ENCODE data around the gene SCYGR8.

Gene SCYGR8

DNA sequence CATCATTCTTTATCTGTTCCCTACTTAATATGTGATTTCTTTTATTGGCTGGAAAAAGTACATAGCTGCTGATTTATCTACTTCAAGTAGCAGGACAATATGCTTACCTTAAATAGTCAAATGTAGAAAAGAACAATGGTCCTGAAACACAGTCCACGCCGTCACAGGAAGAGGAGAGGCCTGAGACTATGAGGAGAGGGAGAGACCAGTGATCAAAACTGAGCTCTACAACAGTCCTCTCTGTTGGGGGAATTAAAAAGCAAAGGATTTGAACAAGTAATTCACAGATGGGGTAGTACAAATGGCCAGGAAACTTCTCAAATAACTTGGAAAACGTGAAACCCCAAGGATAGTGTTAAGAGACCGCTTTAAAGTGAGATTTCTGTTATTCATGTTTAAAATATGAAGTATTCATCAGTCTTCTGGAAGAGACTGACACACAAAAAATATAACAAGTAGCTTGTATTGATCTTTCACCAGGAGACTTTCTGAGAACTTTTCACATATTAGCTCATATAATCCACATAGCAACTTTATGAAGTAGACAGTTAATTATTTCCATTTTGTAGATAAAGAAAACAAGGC is 20.2 kb downstream of the SCYGR8 start:
- no peak for DNase-seq

DNA sequence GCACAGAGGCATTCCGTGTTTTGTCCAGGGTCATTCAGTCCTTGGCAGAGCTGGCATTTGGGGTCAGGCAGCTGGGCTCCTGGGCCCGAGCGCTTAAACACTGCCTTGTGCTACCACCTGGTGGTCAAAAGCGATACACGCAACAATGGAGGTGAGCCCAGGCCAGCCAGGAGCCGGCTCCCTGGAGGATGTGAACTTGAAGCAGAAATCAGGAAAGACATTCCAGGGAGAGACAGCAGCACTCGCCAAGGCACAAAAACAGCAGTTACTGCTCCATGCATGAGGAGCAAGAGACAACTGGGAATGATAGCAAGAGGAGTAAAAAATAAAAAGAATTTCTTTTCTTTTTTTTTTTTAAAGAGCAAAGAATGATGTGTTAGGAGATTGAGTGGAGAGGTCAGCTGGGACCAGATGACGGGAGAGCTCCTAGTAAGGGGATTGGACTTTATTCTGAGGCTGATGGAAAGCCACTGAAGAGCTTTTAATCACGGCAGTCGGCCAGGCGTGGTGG is 20.7 kb downstream of the SCYGR8 start:
- DNase-seq, result peak; percentile 13 to 46 (median 30)

DNA sequence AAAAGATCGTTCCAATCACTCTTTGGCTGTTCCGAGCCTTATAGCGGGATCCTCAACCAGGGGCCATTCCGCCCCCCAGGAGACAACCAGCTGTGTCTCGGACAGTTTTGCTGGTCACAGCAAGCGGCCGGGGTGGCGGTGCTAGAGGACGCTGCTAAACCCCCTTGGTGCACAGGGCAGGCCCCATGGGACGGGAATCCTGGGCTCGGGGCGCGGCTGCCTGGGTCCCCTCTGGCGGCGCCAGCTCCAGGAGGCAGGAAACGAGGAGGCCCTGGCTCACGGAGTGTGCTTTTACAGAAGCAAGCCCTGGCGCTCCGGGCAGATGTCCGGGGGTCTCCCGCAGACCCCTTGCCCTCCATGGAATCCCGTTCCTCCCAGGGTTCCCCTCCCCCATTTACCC is 22.1 kb downstream of the SCYGR8 start:
- DNase-seq, result no peak

DNA sequence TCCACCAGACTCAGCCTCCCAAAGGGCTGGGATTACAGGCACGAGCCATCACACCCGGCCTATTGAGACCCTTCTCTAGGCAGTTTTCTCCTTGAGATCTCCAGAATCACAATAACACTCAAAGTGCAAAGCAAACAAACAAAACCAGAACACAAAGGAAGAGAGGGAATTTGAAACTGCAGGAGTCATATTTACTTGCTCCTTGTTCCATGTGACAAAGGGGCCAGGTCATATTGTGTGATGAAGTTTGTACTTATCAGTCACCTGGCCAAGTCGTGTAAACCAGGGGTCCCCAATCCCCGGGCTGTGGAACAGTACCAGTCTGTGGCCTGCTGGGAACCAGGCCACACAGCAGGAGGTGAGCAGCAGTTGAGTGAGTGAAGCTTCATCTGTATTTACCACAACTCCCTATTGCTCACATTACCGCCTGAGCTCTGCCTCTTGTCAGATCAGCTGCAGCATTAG is 26.5 kb downstream of the SCYGR8 start:
- no peak for DNase-seq

DNA sequence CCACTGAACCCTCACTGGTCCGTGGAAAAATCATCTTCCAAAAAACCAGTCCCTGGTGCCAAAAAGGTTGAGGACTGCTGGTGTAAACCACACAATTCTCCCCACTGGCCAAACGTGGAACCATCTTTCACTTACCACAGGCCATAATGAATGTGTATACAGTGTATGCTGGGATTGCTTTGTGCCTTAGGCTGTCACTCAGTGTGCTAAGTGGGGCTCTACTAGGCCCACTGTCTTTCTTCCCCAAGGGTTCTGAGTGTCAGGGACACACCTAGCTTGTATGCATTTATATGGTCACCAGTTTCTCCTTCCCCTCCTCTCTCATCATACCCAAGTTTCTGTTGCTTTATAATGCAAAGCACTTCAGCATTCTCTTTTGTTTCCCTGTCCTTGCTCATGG is 27.2 kb downstream of the SCYGR8 start:
- DNase-seq, result no peak

DNA sequence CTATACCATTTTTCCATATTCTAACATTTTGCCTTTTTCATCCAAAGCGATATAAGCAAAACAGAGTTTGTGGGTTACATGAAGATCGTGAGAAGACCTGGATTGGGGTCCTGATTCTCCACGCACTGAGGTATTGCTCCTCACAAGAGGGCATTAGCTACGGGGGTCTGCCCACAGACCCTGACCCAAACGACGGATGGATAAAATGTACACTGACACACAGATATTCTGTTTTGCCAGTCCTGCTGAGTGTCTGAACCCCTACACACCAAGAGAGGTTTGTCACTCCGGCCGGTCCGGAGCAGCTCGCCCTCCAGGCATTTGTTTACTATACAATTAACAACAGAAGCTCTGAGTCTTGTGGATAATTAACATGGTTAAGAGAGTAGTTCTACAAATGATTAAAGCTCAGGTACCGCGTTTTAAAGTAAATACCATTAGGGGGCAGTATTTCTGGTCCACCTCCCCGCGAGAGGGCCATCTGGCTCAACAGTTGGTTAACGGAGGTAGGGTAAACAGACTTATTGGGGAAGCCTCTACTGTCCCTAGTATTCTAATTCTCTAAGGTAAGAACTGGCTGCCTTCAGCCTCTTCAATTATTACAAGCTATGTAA is 28.4 kb downstream of the SCYGR8 start:
- DNase-seq, result no peak

DNA sequence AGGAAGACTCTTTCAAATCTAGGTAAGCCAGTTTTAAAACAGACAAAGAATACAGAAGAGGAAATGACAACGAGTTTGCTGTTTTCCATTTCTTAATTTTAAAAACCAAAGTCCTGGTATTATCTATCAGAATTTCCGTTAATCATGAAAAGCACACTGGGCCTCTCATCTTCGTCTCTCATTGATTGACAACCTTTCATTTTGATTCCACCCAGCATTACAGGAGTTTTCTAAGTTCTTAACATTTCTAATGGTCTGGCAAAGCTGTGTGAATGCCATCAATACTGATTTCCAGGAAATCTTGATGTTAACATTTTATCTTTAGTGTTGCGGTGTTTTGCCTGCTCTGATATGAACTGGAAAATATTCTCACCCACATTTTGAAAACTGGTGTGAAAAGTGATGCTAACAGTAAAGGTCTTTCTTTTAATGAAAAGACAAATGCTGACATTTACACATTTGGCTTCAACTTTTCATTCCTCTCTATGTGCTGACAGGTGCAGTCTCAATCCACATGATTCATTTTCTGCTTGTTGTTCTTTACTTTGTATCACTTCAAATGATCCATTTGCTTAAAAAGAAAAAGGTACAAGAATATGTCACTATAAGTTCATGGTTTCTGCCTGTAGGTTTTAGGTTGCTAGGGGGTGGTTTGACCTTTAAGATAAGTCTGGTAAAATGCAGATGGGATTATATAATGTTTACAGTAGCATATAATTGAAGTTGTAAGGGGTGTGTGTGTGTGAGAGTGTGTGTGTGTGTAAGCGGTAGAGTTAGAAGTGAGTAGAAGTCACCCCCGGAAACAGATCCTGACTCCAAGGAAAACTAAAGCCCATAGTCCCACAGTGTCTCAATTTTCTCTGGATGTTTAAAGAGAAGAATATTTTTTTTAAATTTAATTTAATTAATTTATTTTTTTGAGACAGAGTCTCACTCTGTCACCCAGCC is 29.5 kb downstream of the SCYGR8 start:
- DNase-seq, result no peak

DNA sequence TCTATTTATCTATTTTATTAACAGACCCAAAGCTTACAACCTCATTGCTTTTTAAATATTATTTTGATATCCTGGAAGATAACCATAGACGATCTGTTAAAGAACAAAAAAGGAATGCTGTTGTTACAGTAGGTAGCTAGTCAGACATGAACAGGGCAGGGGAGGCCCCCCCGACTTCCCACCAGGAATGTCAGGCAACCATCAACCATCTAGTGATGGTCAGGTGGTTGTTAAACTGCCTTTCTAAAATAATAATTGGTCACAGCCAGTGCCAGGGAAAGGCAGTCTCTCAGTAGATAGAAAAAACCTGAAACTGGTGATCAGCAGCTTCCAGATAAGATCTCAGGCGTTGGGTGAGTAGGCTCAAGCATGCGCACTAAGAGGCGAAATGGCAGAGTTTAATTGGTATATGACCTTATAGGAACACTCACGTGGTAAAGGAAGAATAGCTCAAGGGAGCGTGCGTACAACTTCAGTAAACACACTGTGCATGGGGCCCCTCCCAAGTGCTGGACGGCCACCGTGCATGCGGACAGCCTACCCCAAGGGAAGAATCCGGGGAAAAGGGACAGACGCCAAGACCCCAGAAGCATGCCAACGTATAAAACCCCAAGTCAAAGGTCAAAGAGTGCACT is 35.4 kb downstream of the SCYGR8 start:
- no peak for DNase-seq

DNA sequence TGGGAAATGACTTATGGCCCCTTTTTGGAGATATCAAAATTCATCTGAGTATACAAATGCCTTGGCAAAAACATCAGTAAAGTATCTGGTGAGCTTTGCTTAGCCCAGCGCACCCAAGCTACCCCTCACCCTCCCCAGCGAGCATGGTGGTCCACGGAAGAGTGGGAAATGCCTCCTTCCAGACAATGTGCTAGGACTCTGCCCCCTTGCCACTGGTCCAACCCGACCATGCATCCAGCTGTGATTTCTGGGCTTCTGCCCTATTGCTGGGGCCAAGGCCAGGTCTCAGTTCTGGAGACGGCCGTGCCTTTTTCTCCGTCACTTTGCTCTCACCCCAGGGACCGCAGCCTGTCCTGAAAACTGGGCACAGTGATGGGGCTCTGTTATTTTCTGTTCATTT is 36.1 kb downstream of the SCYGR8 start:
- no peak for DNase-seq

DNA sequence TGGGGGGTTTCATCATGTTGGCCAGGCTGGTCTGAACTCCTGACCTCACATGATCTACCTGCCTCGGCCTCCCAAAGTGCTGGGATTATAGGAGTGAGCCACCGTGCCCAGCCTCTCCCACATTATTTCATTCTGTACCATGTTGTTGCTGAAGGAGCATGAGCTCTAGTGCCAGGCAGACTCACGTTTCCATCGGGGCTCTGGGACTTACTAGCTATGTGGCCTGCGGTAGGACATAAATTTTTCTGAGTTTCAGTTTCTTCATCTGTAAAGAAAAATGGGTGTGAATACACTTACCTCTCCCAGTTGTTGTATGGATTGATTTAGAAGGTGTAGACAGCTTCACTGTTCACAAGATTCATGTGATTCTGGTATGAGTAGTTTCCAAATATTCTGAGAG is 37.1 kb downstream of the SCYGR8 start:
- DNase-seq, result no peak

DNA sequence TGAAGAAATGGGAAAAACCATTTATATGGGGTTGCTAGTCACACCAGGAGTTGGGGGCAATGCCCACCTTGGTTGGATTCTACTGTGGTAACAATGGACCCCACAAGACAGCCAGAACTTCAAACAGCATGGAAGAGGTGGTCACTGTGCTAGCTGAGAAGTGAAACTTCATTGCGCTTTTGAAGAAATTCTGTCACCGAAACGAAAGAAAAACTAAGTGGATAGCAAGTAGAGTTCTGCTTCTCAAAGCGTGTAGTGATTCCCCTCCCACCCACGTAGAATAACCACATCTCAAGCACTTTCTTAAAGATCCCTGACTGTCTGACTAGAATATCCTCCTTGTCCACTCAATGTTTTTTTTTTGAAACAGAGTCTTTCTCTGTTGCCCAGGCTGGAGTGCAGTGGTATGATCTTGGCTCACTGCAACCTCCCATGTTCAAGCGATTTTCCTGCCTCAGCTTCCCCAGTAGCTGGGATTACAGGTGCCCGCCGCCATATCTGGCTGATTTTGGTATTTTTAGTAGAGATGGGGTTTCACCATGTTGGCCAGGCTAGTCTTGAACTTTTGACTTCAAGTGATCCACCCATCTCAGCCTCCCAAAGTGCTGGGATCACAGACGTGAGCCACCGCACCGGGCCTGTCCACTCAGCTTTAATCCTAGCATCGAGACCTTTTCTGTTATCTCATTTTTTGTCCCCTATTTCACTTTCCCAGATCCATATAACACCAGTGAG is 37.9 kb downstream of the SCYGR8 start:
- DNase-seq, result no peak

DNA sequence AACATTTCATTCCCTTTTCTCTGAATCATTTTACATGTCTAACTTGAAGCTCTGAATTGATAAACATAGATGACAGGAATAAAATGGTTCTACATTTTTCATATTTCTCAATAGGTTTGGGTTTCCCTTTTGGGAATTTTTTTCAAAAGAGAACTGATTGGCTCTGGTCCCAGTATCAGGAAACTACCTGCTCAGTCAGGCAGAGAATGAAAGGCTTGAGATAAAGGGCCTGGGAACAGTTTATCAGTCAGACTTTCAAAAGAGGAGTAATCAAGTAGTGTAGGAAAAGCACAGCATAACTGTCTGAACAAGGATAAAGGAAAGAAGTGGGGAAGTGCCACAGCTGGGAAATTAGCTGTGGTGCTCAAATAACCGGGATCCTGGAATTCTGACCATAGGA is 39.6 kb downstream of the SCYGR8 start:
- no peak for DNase-seq

DNA sequence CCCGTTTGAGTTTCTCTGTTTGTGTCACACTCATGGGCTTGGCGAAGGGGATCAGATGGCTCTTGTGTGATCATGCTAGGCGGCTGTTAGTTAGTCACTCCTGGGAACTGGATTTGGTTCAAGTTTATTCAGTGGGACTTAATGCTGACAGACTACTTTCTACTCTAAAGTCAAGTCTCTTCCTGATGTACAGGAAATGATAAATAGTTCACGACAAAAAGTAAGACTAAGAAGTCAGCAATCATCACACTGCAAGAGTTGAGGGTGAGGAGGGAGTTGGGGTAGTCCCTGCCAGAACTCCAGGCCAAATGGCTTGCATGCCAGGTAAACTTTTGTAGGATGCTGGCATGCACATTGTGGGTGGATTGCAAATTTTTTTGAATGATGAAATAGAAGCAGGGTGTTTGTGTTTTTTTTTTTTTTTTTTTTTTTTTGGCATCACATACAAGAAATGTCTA is 42.9 kb downstream of the SCYGR8 start:
- no peak for DNase-seq

DNA sequence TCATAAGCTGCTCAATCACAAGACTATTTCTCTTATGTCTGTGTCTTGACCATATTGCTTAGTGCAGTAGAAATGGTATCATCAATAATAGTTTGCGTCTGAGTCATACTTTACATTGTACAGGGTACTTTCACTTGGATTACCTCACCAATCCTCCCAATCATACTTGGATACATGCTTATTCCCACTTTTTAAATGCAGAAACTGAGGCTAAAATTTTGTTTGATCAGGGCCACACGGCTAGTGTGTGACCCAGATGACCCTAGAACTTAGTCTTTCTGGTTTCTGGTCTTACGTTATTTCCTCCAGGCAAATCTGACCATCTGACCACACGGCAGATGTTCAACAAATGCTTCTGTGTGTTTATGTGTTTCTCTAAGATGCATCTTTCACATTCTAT is 44.1 kb downstream of the SCYGR8 start:
- no peak for DNase-seq

DNA sequence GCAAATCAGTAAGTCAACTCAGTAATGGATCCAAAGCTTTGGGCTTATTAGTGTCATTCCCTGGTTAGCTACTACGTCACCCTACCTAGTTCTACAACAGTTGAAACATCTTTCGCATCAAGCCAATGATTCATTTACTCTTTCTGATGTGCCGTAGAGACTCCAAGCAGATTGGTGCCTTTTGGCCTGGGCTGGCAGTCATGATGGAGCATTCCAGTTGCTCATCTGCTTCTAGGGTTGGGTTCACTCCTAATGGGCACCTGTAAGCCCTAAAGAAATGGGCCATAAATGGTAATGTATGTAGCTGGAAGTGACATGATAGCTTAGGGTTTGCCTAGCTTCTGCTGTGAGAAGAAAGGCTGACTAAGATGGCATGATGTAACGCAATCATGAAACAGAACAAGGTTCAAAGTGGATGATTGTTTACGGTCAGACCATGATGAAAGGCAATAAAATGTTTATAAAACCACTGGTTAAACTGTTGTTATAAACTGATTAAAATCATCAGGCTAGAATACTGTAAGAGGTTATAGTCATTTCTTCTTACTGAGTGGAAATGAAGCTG is 47.5 kb downstream of the SCYGR8 start:
- no peak for DNase-seq

All from stimulated activated naive CD4-positive, alpha-beta T cell (primary cell).